ENCODE results near the gene MLPH. TPM values are rescaled to one million over a fixed set of nuclear protein-coding genes. Genes with fewer than 3 reads are reported as not detected.

Gene MLPH
- total RNA-seq, 1 donor from 2014 or later: 91.0 TPM

DNA sequence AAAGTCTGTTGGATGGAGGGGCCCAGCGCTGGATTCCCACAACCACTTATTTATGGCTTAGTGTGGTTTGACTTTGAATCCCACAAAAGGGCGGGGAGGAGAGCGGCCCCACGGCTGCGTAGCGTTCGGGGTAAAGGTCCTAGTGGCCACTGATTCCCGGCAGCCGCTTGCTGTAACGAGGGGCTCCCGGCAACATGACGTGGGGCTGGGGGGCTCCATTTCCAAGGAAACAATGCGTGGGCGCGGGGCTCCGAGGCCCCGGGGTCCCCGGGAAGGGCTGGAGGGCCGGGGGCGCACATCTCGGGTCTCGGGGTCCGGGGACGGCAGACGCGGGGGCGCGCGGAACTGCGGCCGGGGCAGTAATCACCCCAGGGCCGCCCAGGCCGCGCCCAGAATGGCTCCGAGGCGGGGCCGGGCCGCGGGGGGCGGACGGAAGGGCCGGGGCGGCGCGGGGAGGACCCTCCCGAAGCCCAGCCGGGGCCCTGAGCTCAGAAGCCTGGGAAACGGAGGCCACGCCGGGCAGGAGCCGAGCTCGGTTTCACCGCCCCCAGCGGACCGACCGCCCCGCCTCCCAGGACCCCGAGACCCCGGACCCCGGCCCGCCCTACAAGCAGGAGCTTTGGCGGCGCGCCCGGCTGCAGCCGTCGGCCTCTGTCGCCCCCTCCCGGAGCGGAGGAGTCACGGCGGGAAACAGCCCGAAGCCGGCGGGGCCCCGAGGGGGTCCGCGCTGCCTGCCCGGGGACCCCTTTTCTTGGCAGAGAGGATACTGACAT is 11.9 kb upstream of the MLPH start:
- intact Hi-C loops (cut with DNase I): loop anchor here (1.0 to 5.0 kb wide), 5 partner anchors 54 to 318 kb away; no protein-coding TSS in a partner anchor
- no peaks in the 10 kb centered on the region for H3K27me3 ChIP-seq
- H3K9me3 ChIP-seq: no peaks in the 10 kb centered on the region
- TF ChIP-seq, protein P1, sequence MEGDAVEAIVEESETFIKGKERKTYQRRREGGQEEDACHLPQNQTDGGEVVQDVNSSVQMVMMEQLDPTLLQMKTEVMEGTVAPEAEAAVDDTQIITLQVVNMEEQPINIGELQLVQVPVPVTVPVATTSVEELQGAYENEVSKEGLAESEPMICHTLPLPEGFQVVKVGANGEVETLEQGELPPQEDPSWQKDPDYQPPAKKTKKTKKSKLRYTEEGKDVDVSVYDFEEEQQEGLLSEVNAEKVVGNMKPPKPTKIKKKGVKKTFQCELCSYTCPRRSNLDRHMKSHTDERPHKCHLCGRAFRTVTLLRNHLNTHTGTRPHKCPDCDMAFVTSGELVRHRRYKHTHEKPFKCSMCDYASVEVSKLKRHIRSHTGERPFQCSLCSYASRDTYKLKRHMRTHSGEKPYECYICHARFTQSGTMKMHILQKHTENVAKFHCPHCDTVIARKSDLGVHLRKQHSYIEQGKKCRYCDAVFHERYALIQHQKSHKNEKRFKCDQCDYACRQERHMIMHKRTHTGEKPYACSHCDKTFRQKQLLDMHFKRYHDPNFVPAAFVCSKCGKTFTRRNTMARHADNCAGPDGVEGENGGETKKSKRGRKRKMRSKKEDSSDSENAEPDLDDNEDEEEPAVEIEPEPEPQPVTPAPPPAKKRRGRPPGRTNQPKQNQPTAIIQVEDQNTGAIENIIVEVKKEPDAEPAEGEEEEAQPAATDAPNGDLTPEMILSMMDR (IDR thresholded peaks at IDR 0.05): peak; percentile 96 to 99 (median 96)
- H3K36me3 ChIP-seq: no peaks in the 10 kb centered on the region
- H3K4me1 ChIP-seq: peaks cover 3 to 17% of the 10 kb centered on the region in 2 donors
- H3K4me3 ChIP-seq: peak overlapping the region; percentile 68 to 76
- peak in 1 of 2 donors; percentile 86 for DNase-seq (ENCODE audit: low spot score in 2 of 2)
- peak overlapping the region; percentile 83 to 91 for H3K27ac ChIP-seq

DNA sequence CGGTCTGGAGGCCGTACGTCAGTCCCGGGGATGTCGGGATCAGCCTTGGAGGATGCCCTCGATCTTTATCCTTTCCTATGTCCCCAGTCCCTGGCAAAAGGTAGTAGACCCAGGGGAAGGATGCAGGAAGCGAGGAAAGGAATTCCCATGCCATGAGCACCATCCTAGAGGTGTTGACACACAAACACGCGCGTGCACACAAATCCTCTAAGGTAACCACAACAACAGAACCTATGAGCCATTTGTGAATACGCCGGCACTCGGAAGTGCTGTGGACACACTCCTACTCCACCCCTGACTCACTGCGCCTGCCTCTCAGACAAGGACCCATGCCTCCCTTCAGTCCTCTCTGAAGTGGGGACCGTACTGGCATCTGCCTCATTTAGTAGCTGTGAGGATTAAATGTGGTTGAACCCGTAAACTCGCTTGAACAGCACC is 11.3 kb upstream of the MLPH start:
- intact Hi-C loops (cut with DNase I): loop anchor here (1.0 to 5.0 kb wide), 6 partner anchors 54 to 353 kb away; no protein-coding TSS in a partner anchor
- Histone ChIP-seq H3K36me3 (no peaks in the 10 kb centered on the region), H3K27me3 (no peaks in the 10 kb centered on the region), H3K4me3 (peak overlapping the region; percentile 68 to 76), H3K9me3 (no peaks in the 10 kb centered on the region), H3K27ac (peak overlapping the region; percentile 83 to 91), H3K4me1 (peaks cover 3 to 17% of the 10 kb centered on the region in 2 donors)
- TF ChIP-seq, protein P1 (IDR thresholded peaks at IDR 0.05): no peak
- DNase-seq (ENCODE audit: low spot score in 2 of 2): no peak

DNA sequence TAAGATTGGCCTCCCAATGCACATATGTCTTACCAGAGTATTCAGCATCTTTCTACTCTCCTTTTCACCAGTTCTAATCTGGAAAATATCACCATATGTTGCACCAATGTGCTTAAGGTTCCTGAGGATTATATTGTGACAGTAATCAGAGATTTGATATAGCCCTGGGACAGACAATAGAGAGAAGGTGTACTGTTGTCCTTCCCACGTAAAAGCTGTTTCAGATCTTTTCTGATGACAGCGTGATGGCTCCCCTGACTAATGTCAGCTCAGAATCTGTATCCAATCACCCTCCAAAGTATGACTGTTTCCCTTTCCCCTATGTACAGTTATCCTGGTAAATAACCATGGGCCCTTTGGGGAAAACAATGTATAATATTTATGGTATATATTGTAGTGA is 9.0 kb upstream of the MLPH start:
- no peaks in the 10 kb centered on the region for H3K9me3 ChIP-seq
- intact Hi-C loops (cut with DNase I): loop anchor here (5.0 kb wide), 2 partner anchors 111 to 321 kb away; no protein-coding TSS in a partner anchor
- H3K4me1 ChIP-seq: peaks cover 3 to 17% of the 10 kb centered on the region in 2 donors
- H3K36me3 ChIP-seq: no peaks in the 10 kb centered on the region
- H3K4me3 ChIP-seq: no peak overlapping the region
- TF ChIP-seq, protein P1 (IDR thresholded peaks at IDR 0.05): no peak
- H3K27ac ChIP-seq: no peak overlapping the region
- no peaks in the 10 kb centered on the region for H3K27me3 ChIP-seq
- no peak for DNase-seq (ENCODE audit: low spot score in 2 of 2)

DNA sequence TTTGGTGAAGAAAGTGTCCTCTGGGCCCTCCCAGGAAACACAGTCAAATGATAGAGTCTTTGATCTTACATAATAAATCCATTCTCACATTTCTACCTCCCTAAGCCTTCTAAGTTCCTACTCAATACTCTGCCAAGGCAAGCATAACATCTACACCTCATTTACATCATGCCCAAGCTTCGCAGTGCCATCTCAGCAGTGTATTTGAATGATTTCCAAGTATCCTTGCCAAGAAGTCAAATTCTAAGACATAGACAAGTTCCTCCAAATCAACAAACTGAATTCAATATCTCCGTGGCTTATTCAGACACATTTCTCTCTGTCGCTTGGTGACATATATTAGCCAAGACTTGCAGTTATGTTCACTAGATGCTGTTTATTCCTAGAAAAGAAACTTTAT is 8.1 kb upstream of the MLPH start:
- H3K36me3 ChIP-seq: no peaks in the 10 kb centered on the region
- intact Hi-C loops (cut with DNase I): loop anchor here (5.0 kb wide), 2 partner anchors 112 to 322 kb away; no protein-coding TSS in a partner anchor
- TF ChIP-seq, protein P1 (IDR thresholded peaks at IDR 0.05): no peak
- peaks cover 3 to 17% of the 10 kb centered on the region in 2 donors for H3K4me1 ChIP-seq
- no peak overlapping the region for H3K27ac ChIP-seq
- DNase-seq (ENCODE audit: low spot score in 2 of 2): no peak
- H3K4me3 ChIP-seq: no peak overlapping the region
- H3K27me3 ChIP-seq: no peaks in the 10 kb centered on the region
- H3K9me3 ChIP-seq: no peaks in the 10 kb centered on the region

DNA sequence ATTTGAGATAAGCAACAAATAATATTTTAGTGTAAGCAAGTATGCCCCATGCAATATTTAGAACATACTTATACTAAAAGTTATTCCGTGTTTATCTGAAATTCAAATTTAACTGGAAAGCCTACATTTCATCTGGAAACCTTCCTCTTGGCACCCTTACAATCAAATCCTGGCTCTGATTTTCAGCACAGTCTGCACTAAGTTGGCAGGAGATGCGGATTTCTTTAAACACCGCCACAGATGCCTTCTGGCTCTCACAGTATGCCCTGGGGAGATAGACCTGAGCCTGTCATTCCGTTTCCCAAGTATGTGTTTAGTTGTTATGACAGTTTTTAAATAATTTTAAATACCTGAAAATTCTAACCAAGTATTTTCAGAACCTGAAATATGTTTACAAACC is 7.3 kb upstream of the MLPH start:
- no peak overlapping the region for H3K27ac ChIP-seq
- TF ChIP-seq, protein P1 (IDR thresholded peaks at IDR 0.05): no peak
- DNase-seq (ENCODE audit: low spot score in 2 of 2): no peak
- no peaks in the 10 kb centered on the region for H3K27me3 ChIP-seq
- no peak overlapping the region for H3K4me3 ChIP-seq
- H3K36me3 ChIP-seq: no peaks in the 10 kb centered on the region
- intact Hi-C loops (cut with DNase I): loop anchor here (5.0 kb wide), 2 partner anchors 112 to 322 kb away; no protein-coding TSS in a partner anchor
- peaks cover 3 to 12% of the 10 kb centered on the region in 2 donors for H3K4me1 ChIP-seq
- H3K9me3 ChIP-seq: no peaks in the 10 kb centered on the region

All from ascending aorta (tissue), 2 donors.